SH-SY5Y (cell line): ENCODE results near the gene IGFBPL1.

Experiments
- GATA2 ChIP-seq: IDR thresholded peaks from 2 replicates; pipeline ENCODE4 v1.6.1; 2011; ENCODE audit warnings: mild to moderate bottlenecking, low read depth, low read length
- GATA3 ChIP-seq: IDR thresholded peaks from 2 replicates; pipeline ENCODE4 v1.6.1; 2011; ENCODE audit warnings: low read depth, mild to moderate bottlenecking, low read length, moderate library complexity

DNA sequence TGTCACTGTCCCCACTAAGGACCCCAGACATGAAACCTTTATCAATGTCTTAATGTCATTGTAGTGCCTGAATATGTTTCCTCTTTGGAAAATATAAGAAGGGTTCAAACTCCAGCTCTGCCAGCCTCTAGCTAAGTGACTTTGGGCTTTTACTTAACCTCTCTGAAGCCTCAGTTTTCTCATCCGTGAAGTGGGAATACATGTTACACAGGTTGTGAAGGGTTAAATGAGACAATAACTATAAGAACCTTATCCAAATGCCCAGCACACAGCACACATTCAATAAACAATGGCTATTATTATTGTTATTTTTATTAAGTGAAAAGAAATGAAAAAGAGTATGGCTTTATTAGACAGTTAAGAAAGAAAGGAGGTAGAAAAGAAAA lies 15.7 kb upstream of the IGFBPL1 start:
- TF ChIP-seq GATA2 (no peak), GATA3 (no peak)
